Cerebellar cortex (tissue), 1 donor: Measurements from ENCODE around the gene EGLN1.
"Not testable (repeated sequence)": the region's sequence is repeated elsewhere in the genome, so short reads cannot be mapped to it uniquely, and the experiment has no call there.

Source experiments
- DNase-seq: peaks from one replicate; pipeline ENCODE4 v3.0.0-alpha.2; 2015; ENCODE audit warnings: low spot score

The EGLN1 gene

DNA sequence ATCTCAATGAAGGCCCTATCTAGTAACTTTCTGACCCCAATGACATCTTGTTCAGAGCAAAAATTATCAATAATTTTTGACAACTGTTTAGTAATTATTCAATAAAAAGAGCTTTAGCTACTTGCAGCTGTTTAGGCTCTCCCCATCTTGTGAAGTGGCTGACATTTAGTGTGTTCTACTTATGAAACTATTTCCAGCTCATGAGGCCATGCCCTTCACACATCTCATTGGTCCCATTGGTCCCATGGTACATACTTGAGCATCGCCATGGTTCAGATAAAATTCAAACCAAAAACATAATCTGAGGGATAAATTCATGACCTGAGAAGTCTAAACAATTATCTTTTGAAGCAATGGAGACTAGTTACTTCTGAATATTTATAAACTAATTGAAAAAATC is 59.8 kb downstream of the EGLN1 start:
- no peak for DNase-seq

DNA sequence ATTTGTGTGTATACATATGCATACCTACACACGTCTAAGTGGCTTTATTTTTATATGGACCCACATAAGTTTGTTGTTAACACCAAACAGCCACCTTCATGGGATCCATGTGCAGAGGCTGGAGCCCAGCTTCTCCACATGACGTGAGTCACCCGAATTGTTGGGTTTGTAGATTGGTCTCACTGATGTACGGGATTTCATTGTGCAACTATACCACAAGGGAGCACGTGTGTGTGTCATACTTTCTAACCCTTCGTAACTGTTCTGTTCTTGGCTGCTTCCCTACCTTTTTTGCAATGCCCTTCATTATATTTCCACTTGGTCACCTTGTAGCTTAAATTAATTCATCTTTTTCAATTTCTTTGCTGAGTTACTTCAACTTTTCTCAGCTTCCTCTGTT is 63.0 kb downstream of the EGLN1 start:
- DNase-seq: no peak

DNA sequence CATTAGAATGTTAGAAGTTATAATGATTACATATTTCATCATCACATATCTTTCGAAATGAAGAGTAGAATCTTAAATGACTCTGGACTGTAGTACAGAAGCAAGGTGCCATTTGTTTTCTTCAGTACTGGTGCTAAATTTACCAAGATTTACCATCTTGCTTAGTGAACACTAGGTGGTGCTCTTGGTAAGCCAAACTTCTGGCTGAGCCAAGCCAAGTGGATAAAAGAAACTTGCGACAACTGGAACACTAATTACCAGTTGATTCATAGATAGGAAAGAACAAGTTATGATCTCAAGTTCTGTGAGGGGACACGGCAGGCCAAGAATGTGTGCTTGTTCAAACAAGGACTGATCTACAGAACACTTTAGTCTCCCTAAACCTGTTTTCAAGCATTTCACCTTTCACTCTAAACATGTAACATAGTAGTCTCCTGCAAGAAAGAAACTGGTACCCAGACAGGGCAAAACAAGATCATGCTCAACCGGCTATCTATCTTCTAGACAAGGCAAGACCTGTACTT is 64.2 kb downstream of the EGLN1 start:
- peak; percentile 69 for DNase-seq

GRCh38 chr1:231357187-231357772 is 64.8 kb downstream of the EGLN1 start:
- no peak for DNase-seq

GRCh38 chr1:231355171-231355570 is 66.9 kb downstream of the EGLN1 start:
- DNase-seq: no peak

- DNase-seq: no peak
Observed at GRCh38 chr1:231354330-231355020, 67.6 kb downstream of the EGLN1 start.

- no peak for DNase-seq
Observed at GRCh38 chr1:231353086-231353485, 69.0 kb downstream of the EGLN1 start.

- DNase-seq: no peak
Observed at GRCh38 chr1:231351816-231352215, 70.3 kb downstream of the EGLN1 start.

DNA sequence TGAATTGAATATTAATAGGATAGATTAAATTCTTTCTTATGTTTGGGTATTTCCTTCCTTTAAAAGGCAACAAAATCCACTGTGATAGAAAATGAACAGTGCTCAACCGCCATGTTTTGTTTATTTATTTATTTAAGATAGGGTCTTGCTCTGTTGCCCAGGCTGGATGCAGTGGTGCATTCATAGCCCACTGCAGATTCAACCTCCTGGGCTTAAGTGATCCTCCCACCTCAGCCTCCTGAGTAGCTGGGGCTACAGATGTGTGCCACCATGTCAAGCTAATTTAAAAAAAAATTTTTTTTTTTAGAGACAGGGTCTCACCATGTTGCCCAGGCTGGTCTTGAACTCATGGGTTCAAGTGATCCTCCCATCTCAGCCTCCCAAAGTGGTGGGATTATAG is 73.2 kb downstream of the EGLN1 start:
- not testable (repeated sequence) for DNase-seq

GRCh38 chr1:231348442-231348841 is 73.6 kb downstream of the EGLN1 start:
- DNase-seq: no peak

DNA sequence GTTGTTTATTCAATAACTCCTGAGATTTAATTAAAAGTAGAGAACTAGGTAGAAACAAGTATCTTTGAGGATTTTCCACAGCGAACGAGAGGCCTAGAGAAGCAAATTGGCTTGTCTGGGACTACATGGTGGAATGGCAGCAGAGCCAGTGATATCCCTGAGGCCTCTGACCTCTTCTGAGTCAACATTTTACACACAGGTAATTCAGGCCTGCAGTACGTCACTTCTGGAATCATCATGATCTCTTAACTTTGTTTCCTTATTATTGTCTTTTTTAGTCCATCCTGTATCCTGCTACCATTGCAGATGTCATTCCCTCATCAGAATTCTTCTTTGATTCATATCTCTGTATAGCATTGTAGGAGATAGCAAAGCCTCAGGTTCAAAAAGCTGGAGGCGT is 74.1 kb downstream of the EGLN1 start:
- no peak for DNase-seq

DNA sequence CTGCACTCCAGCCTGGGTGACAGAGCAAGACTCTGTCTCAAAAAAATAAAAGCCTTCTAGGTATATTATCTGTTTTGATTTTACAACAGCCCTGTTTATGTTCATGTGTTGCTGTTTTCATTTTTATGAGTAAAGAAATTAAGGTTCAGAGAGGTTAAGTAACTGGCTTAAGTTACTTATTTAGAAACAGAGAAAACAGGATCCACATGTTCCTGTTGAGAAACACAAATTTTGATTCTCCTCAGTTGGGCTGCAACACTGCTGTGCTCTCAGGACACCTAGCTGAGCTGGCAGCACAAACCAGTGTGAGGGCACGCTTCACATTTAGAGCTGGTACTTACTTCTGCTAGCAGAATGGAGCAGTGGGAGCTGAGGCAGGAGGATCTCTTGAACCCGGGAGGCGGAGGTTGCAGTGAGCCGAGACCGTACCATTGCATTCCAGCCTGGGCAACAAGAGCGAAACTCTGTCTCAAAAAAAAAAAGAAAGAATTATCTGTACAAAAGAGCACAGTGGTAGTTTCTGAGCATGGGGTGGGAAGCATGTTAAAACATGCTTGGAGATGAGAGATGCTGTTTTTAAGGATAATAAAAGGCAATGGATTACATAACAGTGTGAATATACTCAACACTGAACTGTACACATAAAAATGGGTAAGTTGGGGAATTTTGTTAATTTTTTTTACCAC is 81.6 kb downstream of the EGLN1 start:
- DNase-seq: no peak

GRCh38 chr1:231338270-231339128 is 83.6 kb downstream of the EGLN1 start, which contains the start of gene SPRTN:
Gene SPRTN, plus strand, starts transcription at chr1:231338293. Its CDS starts 91 bp downstream, at chr1:231338384.
- no peak for DNase-seq

GRCh38 chr1:231337472-231338269 is 84.4 kb downstream of the EGLN1 start, which contains the start of gene EXOC8:
Gene EXOC8, minus strand, starts transcription at chr1:231337852. Its CDS starts 107 bp downstream, at chr1:231337745.
- DNase-seq: peak; percentile 99

- DNase-seq: no peak
Observed at GRCh38 chr1:231337043-231337471, 85.0 kb downstream of the EGLN1 start.

- DNase-seq: no peak
Observed at GRCh38 chr1:231335663-231336602, 86.2 kb downstream of the EGLN1 start.

- no peak for DNase-seq
Observed at GRCh38 chr1:231334952-231335351, 87.1 kb downstream of the EGLN1 start.

- DNase-seq: no peak
Observed at GRCh38 chr1:231334079-231334666, 87.9 kb downstream of the EGLN1 start.

GRCh38 chr1:231332761-231333160 is 89.3 kb downstream of the EGLN1 start:
- DNase-seq: no peak
